ENCODE data around the gene COX6A2.

The COX6A2 gene

GRCh38 chr16:31407406-31407805 is 20.8 kb downstream of the COX6A2 start:
- no peak for DNase-seq

DNA sequence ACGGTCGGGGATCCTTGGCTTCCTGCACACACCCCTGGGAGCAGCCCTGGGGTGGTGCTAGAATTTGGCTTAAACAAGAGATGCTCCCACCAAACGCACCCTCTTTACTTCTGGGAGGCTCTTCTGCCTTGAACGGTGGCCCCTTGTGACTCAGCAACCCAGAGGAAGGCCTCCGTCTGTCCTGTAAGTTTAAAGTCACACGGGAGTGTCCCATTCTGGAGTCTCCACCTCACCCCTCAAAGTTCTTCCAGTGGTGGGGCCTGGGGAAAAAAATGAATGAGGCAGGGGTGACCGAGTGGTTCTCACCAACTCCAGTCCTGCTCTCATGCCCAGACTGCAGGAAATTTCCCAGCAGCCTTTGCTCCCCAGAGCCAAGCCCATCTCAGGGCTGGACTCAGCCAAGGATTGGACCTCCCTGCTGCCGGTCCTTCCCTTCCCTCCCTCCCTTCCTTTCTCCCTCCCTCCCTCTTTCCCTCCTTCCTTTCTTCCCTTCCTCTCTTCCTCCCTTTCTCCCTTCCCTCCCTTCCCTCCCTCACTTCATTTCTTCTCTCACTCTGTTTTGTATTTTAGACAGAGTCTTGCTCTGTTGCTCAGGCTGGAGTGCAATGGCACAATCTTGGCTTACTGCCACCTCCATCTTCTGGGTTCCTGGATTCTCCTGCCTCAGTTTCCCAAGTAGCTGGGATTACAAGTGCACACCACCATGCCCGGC is 23.7 kb downstream of the COX6A2 start:
- no peak for DNase-seq

DNA sequence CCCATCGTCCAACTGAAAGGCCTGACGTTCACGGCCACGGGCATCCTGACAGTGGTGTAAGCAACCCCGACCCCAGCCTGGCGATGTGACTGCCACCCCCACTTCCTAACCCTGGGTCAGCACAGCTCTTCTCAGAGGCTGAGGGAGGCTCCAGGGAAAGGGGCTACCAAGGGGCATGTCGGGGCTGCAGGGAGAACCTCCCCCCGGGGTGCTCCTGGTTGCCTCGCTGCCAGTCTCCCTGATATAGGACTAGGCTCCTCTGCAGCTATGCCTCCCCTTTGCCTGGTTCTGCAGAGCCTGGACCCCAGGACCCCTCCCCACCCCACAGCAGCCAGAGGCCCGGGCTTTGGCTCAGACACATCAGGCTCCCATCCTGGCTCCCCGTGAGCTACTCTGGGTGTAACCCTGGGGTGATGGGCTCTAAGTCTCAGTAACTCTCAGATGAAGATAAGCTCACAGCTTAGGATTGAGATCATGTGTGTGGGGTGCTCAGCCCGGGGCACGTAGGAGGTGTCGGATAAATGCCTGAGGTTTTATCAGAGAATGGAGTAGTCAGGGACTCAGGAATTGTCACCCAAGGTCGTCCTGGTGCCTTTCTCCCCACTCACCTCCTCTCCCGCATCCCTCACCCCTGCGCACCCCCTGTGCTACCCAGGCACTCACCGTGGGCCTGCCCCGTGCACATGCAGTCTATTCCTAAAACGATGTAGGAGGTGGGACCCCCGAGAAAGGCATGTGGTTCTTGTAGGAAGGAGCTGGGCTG is 24.4 kb downstream of the COX6A2 start:
- no peak for DNase-seq

GRCh38 chr16:31402687-31403086 is 25.5 kb downstream of the COX6A2 start:
- DNase-seq = no peak

DNA sequence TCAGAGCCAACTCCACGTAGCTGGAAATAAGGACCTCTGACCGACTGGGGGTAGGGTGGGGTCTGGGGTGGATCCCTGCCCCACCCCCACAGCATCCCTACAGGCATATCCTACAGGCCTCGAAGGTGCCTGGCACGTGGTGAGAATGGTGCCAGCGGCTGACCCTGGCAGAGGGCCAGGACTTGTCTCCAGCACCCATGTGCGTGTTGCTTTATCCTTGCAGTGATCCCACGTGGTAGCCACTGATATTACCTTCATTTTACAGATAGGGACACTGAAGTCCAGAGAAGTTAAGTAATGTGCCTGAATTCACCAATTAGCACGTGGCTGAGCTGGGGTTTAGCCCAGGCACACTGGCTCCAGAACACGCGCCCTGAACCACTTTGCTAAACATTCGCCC is 26.7 kb downstream of the COX6A2 start:
- peak; percentile 12 for DNase-seq

DNA sequence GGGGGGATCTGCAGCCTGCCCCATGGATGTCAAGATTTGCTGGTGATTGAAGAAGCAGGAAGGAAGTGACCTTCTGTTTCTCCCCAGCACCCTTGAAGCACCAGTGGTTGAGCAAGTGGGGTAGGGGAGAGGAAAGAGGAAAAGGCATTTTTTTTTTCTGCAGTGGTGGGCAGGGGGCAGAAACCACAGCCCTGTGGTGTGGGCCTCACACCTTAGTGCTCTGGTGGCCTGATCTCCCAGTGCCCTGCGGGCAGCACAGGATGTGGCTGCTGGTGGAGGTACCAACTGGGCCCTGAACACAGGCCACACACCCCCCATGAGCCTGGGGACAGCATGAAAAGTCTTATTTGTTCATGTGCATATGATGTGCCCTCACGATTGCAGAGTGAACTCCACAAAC is 28.0 kb downstream of the COX6A2 start:
- peak; percentile 77 for DNase-seq

- DNase-seq = no peak
Observed at GRCh38 chr16:31397701-31398100, 30.5 kb downstream of the COX6A2 start.

DNA sequence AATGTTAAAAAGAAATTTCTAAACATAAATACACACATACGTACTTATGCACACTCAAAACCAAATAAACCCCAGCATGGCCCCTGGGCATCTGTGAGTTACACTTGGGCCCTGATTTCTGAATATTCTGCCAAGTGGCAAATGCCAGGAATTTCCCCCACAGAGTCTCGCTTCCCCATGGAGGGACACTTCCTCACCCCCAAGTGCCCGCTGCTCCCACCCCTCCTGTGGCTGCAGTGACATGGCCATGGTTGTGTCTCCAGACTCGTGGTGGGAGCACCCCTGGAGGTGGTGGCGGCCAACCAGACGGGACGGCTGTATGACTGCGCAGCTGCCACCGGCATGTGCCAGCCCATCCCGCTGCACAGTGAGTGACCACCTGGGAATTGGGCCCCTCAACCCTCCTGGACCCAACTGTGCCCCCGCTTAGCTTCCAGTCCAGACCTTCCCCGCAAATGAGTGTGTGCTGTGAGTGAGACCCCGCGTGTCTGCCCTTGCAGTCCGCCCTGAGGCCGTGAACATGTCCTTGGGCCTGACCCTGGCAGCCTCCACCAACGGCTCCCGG is 31.0 kb downstream of the COX6A2 start:
- no peak for DNase-seq

DNA sequence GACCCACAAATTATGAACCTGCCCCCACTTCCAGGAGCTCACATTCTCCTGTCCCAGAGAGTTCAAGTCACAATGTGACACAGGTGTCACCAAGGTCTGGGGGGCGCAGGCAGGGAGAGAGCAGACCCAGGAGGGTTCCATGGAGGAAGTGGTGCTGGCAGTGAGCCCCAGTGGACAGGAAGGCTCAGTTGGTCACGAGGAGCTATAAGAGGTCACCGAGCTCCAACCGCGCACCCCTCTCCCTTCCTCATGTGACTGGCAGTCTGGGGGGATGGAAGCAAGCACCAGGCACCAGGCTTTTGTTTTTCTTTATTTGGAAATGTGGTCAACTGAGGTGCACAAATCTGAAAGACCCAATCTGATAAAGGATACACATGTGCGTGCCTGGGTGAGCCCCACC is 32.5 kb downstream of the COX6A2 start:
- DNase-seq = peak; percentile 30

GRCh38 chr16:31393056-31393455 is 35.1 kb downstream of the COX6A2 start, which contains the start of gene ITGAD:
Gene ITGAD, plus strand, starts transcription at chr16:31393335. Its CDS starts 26 bp downstream, at chr16:31393361.
- DNase-seq = no peak

- no peak for DNase-seq
Observed at GRCh38 chr16:31390504-31391041, 37.6 kb downstream of the COX6A2 start.

DNA sequence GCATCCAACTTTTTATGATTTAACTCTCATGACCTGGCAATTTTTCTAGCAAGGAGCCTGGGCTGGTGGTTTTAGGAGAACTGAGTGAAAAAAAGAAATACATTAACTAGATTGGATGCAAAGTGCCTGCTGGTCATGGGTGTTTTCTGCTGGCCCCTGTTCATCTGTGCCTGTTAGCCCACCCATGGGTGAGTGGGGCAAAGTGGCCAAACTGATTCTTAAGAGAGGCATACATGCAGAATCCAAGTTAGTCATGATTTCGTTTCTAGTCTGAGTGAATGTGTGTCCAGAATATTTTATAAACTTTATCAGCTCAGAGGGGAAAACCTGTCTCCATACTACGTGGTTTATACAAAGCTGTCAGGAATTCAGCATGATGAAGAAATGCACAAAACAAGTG is 39.6 kb downstream of the COX6A2 start:
- no peak for DNase-seq

GRCh38 chr16:31386157-31386984 is 41.8 kb downstream of the COX6A2 start:
- DNase-seq = peak; percentile 17

- no peak for DNase-seq
Observed at GRCh38 chr16:31385680-31386079, 42.5 kb downstream of the COX6A2 start.

GRCh38 chr16:31382485-31383161 is 45.5 kb downstream of the COX6A2 start:
- peak; percentile 82 for DNase-seq

- DNase-seq = no peak
Observed at GRCh38 chr16:31380201-31380600, 48.0 kb downstream of the COX6A2 start.

All from hematopoietic multipotent progenitor cell treated with erythropoietin and hydrocortisone succinate and interleukin-3 and kit ligand, for 4 days (in vitro differentiated cells).